ENCODE data around the gene ABHD14A. TPM values are rescaled to one million over a fixed set of nuclear protein-coding genes. Genes with fewer than 3 reads are reported as not detected.

The ABHD14A gene
- total RNA-seq, 1 experiment from 2014 or later, result 14.8 TPM

GRCh38 chr3:51938780-51939425 lies 36.0 kb upstream of the ABHD14A start:
- DNase-seq (ENCODE audit: low spot score), result no peak
- in situ Hi-C loops (cut with HindIII; ENCODE audit: low sequenced_read_pairs), result no loop called here

- DNase-seq (ENCODE audit: low spot score), result no peak
Measured at GRCh38 chr3:51940648-51941462, 34.0 kb upstream of the ABHD14A start.

GRCh38 chr3:51941463-51941797 lies 33.4 kb upstream of the ABHD14A start:
- DNase-seq (ENCODE audit: low spot score), result no peak
- in situ Hi-C loops (cut with HindIII; ENCODE audit: low sequenced_read_pairs), result no loop called here

More at GRCh38 chr3:51940648-51941462, 34.0 kb upstream of the ABHD14A start:
- in situ Hi-C loops (cut with HindIII; ENCODE audit: low sequenced_read_pairs), result no loop called here

- DNase-seq (ENCODE audit: low spot score), result peak; percentile 100
Measured at GRCh38 chr3:51941798-51942602, 32.9 kb upstream of the ABHD14A start, which contains the start of the genes PARP3 and RRP9. Gene PARP3 (plus strand): TSS chr3:51942363. CDS start chr3:51943356, 993 bp downstream. Gene RRP9 (minus strand): TSS chr3:51941904. CDS start chr3:51941867, 37 bp downstream.

GRCh38 chr3:51942603-51943450 lies 32.0 kb upstream of the ABHD14A start:
- DNase-seq (ENCODE audit: low spot score), result no peak
- in situ Hi-C loops (cut with HindIII; ENCODE audit: low sequenced_read_pairs), result no loop called here

More at GRCh38 chr3:51941798-51942602, 32.9 kb upstream of the ABHD14A start, which contains the start of the genes PARP3 and RRP9:
- in situ Hi-C loops (cut with HindIII; ENCODE audit: low sequenced_read_pairs), result no loop called here

GRCh38 chr3:51943451-51944391 lies 31.1 kb upstream of the ABHD14A start:
- in situ Hi-C loops (cut with HindIII; ENCODE audit: low sequenced_read_pairs), result no loop called here
- DNase-seq (ENCODE audit: low spot score), result no peak

- in situ Hi-C loops (cut with HindIII; ENCODE audit: low sequenced_read_pairs), result no loop called here
- no peak for DNase-seq (ENCODE audit: low spot score)
Measured at GRCh38 chr3:51944451-51945021, 30.3 kb upstream of the ABHD14A start.

GRCh38 chr3:51945031-51945840 lies 29.6 kb upstream of the ABHD14A start:
- in situ Hi-C loops (cut with HindIII; ENCODE audit: low sequenced_read_pairs), result no loop called here
- DNase-seq (ENCODE audit: low spot score), result no peak

- DNase-seq (ENCODE audit: low spot score), result no peak
- in situ Hi-C loops (cut with HindIII; ENCODE audit: low sequenced_read_pairs), result no loop called here
Measured at GRCh38 chr3:51945926-51946705, 28.7 kb upstream of the ABHD14A start.

GRCh38 chr3:51946796-51947195 lies 28.1 kb upstream of the ABHD14A start:
- in situ Hi-C loops (cut with HindIII; ENCODE audit: low sequenced_read_pairs), result no loop called here
- DNase-seq (ENCODE audit: low spot score), result no peak

GRCh38 chr3:51947215-51947900 lies 27.5 kb upstream of the ABHD14A start:
- in situ Hi-C loops (cut with HindIII; ENCODE audit: low sequenced_read_pairs), result no loop called here
- no peak for DNase-seq (ENCODE audit: low spot score)

GRCh38 chr3:51948016-51948580 lies 26.8 kb upstream of the ABHD14A start:
- in situ Hi-C loops (cut with HindIII; ENCODE audit: low sequenced_read_pairs), result no loop called here
- DNase-seq (ENCODE audit: low spot score), result no peak

GRCh38 chr3:51949121-51949520 lies 25.7 kb upstream of the ABHD14A start:
- DNase-seq (ENCODE audit: low spot score), result no peak
- in situ Hi-C loops (cut with HindIII; ENCODE audit: low sequenced_read_pairs), result no loop called here

- in situ Hi-C loops (cut with HindIII; ENCODE audit: low sequenced_read_pairs), result no loop called here
- no peak for DNase-seq (ENCODE audit: low spot score)
Measured at GRCh38 chr3:51950899-51951298, 24.0 kb upstream of the ABHD14A start.

GRCh38 chr3:51953445-51953844 lies 21.4 kb upstream of the ABHD14A start:
- no peak for DNase-seq (ENCODE audit: low spot score)
- in situ Hi-C loops (cut with HindIII; ENCODE audit: low sequenced_read_pairs), result no loop called here

Measured in G401 (cell line).